Sigmoid colon (tissue), 7 donors: ENCODE results near the gene IQGAP2. TPM values are rescaled to one million over a fixed set of nuclear protein-coding genes. Genes with fewer than 3 reads are reported as not detected.
"Not testable (repeated sequence)": the region's sequence is repeated elsewhere in the genome, so short reads cannot be mapped to it uniquely, and the experiment has no call there.

ENCODE experiments used
- DNase-seq: peaks from one replicate; pipeline ENCODE4 v3.0.0-alpha.2; 2019
- H3K27ac ChIP-seq, 4 donors: fragments of 200-600 bp; sonication (generic); one replicate each; pipeline ENCODE4 v1.5.1; 2016 to 2019; ENCODE audit warnings: mild to moderate bottlenecking in 1 of 4
- H3K27me3 ChIP-seq, 3 donors: fragments of 200-600 bp; sonication (generic); one replicate each; pipeline ENCODE4 v1.5.1; 2019; ENCODE audit warnings: mild to moderate bottlenecking in 1 of 3
- H3K36me3 ChIP-seq, 4 donors: fragments of 200-600 bp; sonication (generic); one replicate each; pipeline ENCODE4 v1.5.1; 2016 to 2019
- H3K4me1 ChIP-seq, 4 donors: fragments of 200-600 bp; sonication (generic); one replicate each; pipeline ENCODE4 v1.5.1; 2017 to 2019
- H3K4me3 ChIP-seq, 4 donors: fragments of 200-600 bp; sonication (generic); one replicate each; pipeline ENCODE4 v1.5.1; 2017 to 2019; ENCODE audit warnings: mild to moderate bottlenecking in 2 of 4, moderate library complexity in 1 of 4
- H3K9me3 ChIP-seq, 4 donors: fragments of 200-600 bp in 3 of 4; sonication (generic) in 3 of 4; one replicate each; pipeline versions ENCODE4 v1.5.1 to v1.6.1; 2013 to 2019
- CTCF ChIP-seq, 4 experiments: fragments of 450-650 bp in 3 of 4; fragments of 200-600 bp in 1 of 4; IDR thresholded peaks; one replicate each; pipeline ENCODE4 v1.5.1; 2016 to 2019; ENCODE audit warnings: antibody characterized with exemption in 4 of 4, mild to moderate bottlenecking in 3 of 4, moderate library complexity in 2 of 4
- EP300 ChIP-seq, 4 donors: sonication (generic); formaldehyde crosslinking; IDR thresholded peaks; one replicate each; pipeline ENCODE4 v1.6.1; 2017; ENCODE audit warnings: antibody characterized with exemption in 4 of 4
- POLR2A ChIP-seq, 2 donors: fragments of 450-650 bp; IDR thresholded peaks; one replicate each; pipeline ENCODE4 v1.6.1; 2016; ENCODE audit warnings: antibody characterized with exemption in 2 of 2, mild to moderate bottlenecking in 2 of 2, moderate library complexity in 2 of 2
- POLR2AphosphoS5 ChIP-seq, 4 donors: sonication (generic); formaldehyde crosslinking; IDR thresholded peaks; one replicate each; pipeline ENCODE4 v1.6.1; 2017; ENCODE audit warnings: antibody characterized with exemption in 4 of 4
- WGBS, 2 donors: extraction: QIAGEN DNeasy Blood & Tissue Kit; methylation state at CpG; one replicate each; pipeline ENCODE4 v1.1.7; 2013; 5-methylcytosine and 5-hydroxymethylcytosine counted together
- intact Hi-C: fragments of 100-400 bp; cut with DNase I; formaldehyde crosslinking; loops from one replicate; pipeline ENCODE4 v1.15.1; 2023
- polyA plus RNA-seq, 3 donors: library from polyadenylated mRNA; stranded (reverse); fragments of 200-250 nt; gene quantifications; one replicate each; pipeline ENCODE4 v1.2.3, GENCODE V29; 2013
- total RNA-seq, 4 donors: library from RNA; depleted of rRNA; stranded (reverse); fragments of >200 nt; gene quantifications; one replicate each; pipeline ENCODE4 v1.1.0, GENCODE V29; 2016
- donor health status: healthy with polysubstance abuse.
- donor health status: Bipolar disorder and iron deficiency.
- donor health status: healthy.

The IQGAP2 gene
- total and polyA plus RNA-seq, 7 donors, result 15.0 to 85.3 (median 24.6) TPM

GRCh38 chr5:76365561-76365960 lies 37.5 kb upstream of the IQGAP2 start:
- H3K4me3 ChIP-seq, result no peak overlapping the region
- no peaks in the 10 kb centered on the region for H3K36me3 ChIP-seq
- H3K9me3 ChIP-seq, result no peaks in the 10 kb centered on the region
- H3K4me1 ChIP-seq, result no peaks in the 10 kb centered on the region
- intact Hi-C loops, result no loop called here
- no peak overlapping the region for H3K27ac ChIP-seq
- TF ChIP-seq CTCF (IDR thresholded peaks at IDR 0.05), result no peak
- no peaks in the 10 kb centered on the region for H3K27me3 ChIP-seq
- DNase-seq, result no peak

- intact Hi-C loops, result no loop called here
- Histone ChIP-seq H3K27ac (no peak overlapping the region), H3K27me3 (no peaks in the 10 kb centered on the region), H3K4me1 (no peaks in the 10 kb centered on the region), H3K36me3 (no peaks in the 10 kb centered on the region), H3K9me3 (no peaks in the 10 kb centered on the region), H3K4me3 (no peak overlapping the region)
- TF ChIP-seq POLR2A (IDR thresholded peaks at IDR 0.05) (no peak), CTCF (IDR thresholded peaks at IDR 0.05) (no peak), EP300 (IDR thresholded peaks at IDR 0.05) (no peak), POLR2AphosphoS5 (IDR thresholded peaks at IDR 0.05) (no peak)
- no peak for DNase-seq
- WGBS, 2 donors, result 87 to 94% methylated on average over 2 of the region's 2 CpGs
Measured at GRCh38 chr5:76366596-76366995, 36.5 kb upstream of the IQGAP2 start.

- Histone ChIP-seq H3K36me3 (no peaks in the 10 kb centered on the region), H3K4me3 (no peak overlapping the region), H3K9me3 (no peaks in the 10 kb centered on the region), H3K4me1 (no peaks in the 10 kb centered on the region), H3K27ac (no peak overlapping the region), H3K27me3 (no peaks in the 10 kb centered on the region)
- intact Hi-C loops, result no loop called here
- no peak for DNase-seq
- 94 to 97% methylated on average over 6 of the region's 6 CpGs for WGBS, 2 donors
- TF ChIP-seq POLR2A (IDR thresholded peaks at IDR 0.05) (no peak), EP300 (IDR thresholded peaks at IDR 0.05) (no peak), POLR2AphosphoS5 (IDR thresholded peaks at IDR 0.05) (no peak), CTCF (IDR thresholded peaks at IDR 0.05) (no peak)
Measured at GRCh38 chr5:76367623-76368371, 35.3 kb upstream of the IQGAP2 start.

- WGBS, 2 donors, result 22 to 46% methylated on average over 1 of the region's 1 CpG
- DNase-seq, result no peak
Measured at GRCh38 chr5:76368941-76369340, 34.1 kb upstream of the IQGAP2 start.

GRCh38 chr5:76369668-76370067 lies 33.4 kb upstream of the IQGAP2 start:
- H3K36me3 ChIP-seq, H3K4me3 ChIP-seq, H3K27me3 ChIP-seq, DNase-seq, H3K27ac ChIP-seq, H3K4me1 ChIP-seq, intact Hi-C loops, H3K9me3 ChIP-seq: not testable (repeated sequence)
- WGBS, 2 donors, result 77 to 97% methylated on average over 7 to 8 of the region's 8 CpGs

More at GRCh38 chr5:76368941-76369340, 34.1 kb upstream of the IQGAP2 start:
- no peak for TF ChIP-seq CTCF (IDR thresholded peaks at IDR 0.05)
- TF ChIP-seq POLR2AphosphoS5 (IDR thresholded peaks at IDR 0.05), result no peak
- H3K4me3 ChIP-seq, result no peak overlapping the region
- no peaks in the 10 kb centered on the region for H3K9me3 ChIP-seq
- H3K27me3 ChIP-seq, result no peaks in the 10 kb centered on the region
- intact Hi-C loops, result no loop called here
- no peaks in the 10 kb centered on the region for H3K36me3 ChIP-seq
- H3K4me1 ChIP-seq, result no peaks in the 10 kb centered on the region
- no peak overlapping the region for H3K27ac ChIP-seq
